AG10803 (cell line): Measurements from ENCODE around the gene RAB19.

ENCODE experiments used
- DNase-seq: peaks from one replicate; pipeline ENCODE4 v3.0.0; 2010; ENCODE audit warnings: low read depth
- H3K4me3 ChIP-seq: 2 replicates; pipeline ENCODE4 v1.5.1; 2011; ENCODE audit warnings: mild to moderate bottlenecking, low read length, control low read depth
- CTCF ChIP-seq: conservative IDR thresholded peaks from 2 replicates; pipeline ENCODE4 v1.5.1; 2011; ENCODE audit warnings: mild to moderate bottlenecking, low read length, control low read depth, inconsistent platforms

Gene RAB19

GRCh38 chr7:140463111-140463510 lies 59.3 kb downstream of the RAB19 start:
- no peak overlapping the region for H3K4me3 ChIP-seq
- DNase-seq: no peak
- no peak for TF ChIP-seq CTCF

GRCh38 chr7:140475747-140476333 lies 72.0 kb downstream of the RAB19 start:
- TF ChIP-seq CTCF: peak; percentile 64
- peak; percentile 24 for DNase-seq
- H3K4me3 ChIP-seq: no peak overlapping the region

- no peak overlapping the region for H3K4me3 ChIP-seq
- no peak for DNase-seq
- TF ChIP-seq CTCF: no peak
These were observed 72.9 kb downstream of the RAB19 start for GRCh38 chr7:140476698-140477261.
